Suprapubic skin (tissue), 3 donors: ENCODE data around the gene CASD1.

Experiments used
- EP300 ChIP-seq: sonication (generic); formaldehyde crosslinking; IDR thresholded peaks from one replicate; pipeline ENCODE4 v1.6.1; 2017; ENCODE audit warnings: antibody characterized with exemption
- POLR2A ChIP-seq, 2 donors: fragments of 450-650 bp; IDR thresholded peaks; one replicate each; pipeline ENCODE4 v1.6.1; 2017; ENCODE audit warnings: antibody characterized with exemption in 2 of 2, mild to moderate bottlenecking in 2 of 2, moderate library complexity in 2 of 2
- TF ChIP-seq, protein P1 (sequence below), 2 donors: fragments of 200-600 bp in 1 of 2; fragments of 450-650 bp in 1 of 2; sonication (generic) in 1 of 2; IDR thresholded peaks; one replicate each; pipeline ENCODE4 v1.5.1; 2016 to 2019; ENCODE audit warnings: antibody characterized with exemption in 2 of 2, mild to moderate bottlenecking in 1 of 2, moderate library complexity in 1 of 2

GRCh38 chr7:94591176-94591575 lies 81.6 kb downstream of the CASD1 start:
- TF ChIP-seq EP300: no peak
- TF ChIP-seq, protein P1, sequence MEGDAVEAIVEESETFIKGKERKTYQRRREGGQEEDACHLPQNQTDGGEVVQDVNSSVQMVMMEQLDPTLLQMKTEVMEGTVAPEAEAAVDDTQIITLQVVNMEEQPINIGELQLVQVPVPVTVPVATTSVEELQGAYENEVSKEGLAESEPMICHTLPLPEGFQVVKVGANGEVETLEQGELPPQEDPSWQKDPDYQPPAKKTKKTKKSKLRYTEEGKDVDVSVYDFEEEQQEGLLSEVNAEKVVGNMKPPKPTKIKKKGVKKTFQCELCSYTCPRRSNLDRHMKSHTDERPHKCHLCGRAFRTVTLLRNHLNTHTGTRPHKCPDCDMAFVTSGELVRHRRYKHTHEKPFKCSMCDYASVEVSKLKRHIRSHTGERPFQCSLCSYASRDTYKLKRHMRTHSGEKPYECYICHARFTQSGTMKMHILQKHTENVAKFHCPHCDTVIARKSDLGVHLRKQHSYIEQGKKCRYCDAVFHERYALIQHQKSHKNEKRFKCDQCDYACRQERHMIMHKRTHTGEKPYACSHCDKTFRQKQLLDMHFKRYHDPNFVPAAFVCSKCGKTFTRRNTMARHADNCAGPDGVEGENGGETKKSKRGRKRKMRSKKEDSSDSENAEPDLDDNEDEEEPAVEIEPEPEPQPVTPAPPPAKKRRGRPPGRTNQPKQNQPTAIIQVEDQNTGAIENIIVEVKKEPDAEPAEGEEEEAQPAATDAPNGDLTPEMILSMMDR (IDR thresholded peaks at IDR 0.05): no peak
- no peak for TF ChIP-seq POLR2A (IDR thresholded peaks at IDR 0.05)
